GM21447 (cell line): ENCODE measurements around the gene TMEM202.
"Not testable (repeated sequence)": the region's sequence is repeated elsewhere in the genome, so short reads cannot be mapped to it uniquely, and the experiment has no call there.

ENCODE experiments used
- ATAC-seq: cut with Tn5 transposase; IDR thresholded peaks from one replicate; pipeline ENCODE4 v1.9.1; 2021; ENCODE audit not compliant: unreplicated experiment

TMEM202 gene, protein sequence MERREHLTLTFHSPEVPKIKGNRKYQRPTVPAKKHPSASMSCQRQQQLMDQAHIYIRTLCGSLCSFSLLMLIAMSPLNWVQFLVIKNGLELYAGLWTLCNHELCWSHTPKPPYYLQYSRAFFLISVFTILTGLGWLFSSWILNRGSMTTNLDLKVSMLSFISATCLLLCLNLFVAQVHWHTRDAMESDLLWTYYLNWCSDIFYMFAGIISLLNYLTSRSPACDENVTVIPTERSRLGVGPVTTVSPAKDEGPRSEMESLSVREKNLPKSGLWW

DNA sequence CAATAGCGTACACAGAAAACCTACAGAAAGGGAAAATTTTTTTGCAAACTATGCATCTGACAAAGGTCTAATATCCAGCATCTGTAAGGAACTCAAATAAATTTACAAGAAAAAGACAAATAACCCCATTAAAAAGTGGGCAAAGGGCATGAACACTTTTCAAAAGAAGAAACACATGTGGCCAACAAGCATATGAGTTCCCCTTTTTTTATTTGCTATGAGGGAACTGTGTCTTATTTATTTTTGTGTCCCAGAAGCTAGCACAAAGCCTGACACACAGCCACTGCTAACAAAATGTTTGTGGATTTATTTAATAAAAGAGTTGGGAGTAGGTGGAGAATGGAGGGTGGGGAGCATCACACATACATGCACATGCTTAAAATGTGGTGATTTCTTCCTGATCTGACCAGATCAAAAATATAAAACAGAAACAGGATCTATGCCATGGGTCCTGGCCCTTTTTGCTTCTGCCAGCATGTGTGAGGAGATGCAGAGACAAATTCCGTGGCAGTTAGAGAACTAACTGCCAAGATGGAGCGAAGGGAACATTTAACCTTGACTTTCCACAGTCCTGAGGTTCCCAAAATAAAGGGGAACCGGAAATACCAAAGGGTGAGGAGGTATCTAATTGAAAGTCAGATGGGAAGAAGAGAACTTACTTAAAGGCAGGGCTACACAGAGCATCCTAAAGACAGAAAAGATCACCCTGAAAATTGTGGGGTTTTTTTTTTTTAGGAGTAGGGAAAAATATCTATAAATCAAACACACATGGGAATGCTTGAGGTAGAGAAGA, at the start of gene TMEM202:
Gene TMEM202 (plus strand): TSS at position 510 of the 793 bp plus-strand sequence. CDS start 22 bp downstream, at position 532.
- ATAC-seq, result no peak

GRCh38 chr15:72353266-72353665, 44.8 kb upstream of the TMEM202 start:
- no peak for ATAC-seq

DNA sequence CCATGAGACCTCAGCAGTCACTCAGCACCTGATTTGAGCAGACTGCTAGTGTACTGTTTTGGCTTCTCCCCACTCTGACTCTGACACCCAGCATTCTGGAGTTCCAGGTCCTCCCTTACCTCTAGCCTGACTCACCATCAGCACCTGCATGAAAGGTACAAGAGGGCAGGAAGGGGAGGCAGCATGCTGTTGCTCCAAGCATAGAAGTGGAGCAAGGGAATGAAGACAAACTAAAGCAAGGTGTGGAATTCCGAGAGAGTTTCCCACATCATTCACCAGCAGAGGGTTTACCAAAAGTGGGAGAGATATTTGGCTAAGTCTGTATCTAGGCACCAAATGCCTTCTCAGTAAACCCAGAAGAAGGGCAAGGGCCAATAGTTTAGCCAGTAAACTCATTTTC, 43.6 kb upstream of the TMEM202 start:
- no peak for ATAC-seq

DNA sequence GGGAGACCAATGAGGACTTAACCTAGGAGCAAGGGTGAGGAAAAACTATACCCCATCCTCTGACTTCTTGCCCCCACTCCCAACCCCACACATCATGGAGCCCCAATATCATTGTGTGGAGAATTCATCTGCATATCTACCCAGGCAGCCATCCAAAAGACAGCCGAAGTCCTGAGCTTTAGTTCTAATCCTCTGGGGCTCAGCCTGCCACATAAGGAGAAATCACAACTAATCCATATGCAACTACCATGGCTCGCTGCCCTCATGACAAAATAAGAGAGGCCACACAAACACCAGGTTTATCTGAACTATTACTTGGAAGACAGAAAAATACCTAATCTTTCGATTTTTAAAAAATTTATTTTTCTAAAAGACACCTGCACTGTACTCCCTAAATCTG, 40.0 kb upstream of the TMEM202 start:
- no peak for ATAC-seq

GRCh38 chr15:72358650-72359171, 39.4 kb upstream of the TMEM202 start:
- ATAC-seq, result peak; percentile 58

DNA sequence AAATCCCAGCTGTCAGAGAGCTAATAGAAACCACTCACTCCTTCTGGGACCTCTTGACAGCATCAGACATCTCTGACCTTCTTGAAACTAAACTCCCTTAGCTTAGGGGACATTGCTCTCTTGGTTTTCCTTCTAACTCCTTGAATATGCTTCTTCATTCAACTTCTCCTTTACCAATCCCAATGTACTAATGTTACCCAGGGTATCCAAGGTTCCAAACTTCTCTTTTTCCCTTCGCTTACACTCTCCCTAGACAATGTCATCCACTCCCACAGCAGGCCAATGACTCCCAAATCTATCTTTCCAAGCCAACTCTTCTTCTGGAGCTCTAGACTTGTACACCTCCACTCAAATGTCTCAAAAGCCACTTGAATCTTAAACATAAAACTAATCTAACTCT, 36.9 kb upstream of the TMEM202 start:
- no peak for ATAC-seq

DNA sequence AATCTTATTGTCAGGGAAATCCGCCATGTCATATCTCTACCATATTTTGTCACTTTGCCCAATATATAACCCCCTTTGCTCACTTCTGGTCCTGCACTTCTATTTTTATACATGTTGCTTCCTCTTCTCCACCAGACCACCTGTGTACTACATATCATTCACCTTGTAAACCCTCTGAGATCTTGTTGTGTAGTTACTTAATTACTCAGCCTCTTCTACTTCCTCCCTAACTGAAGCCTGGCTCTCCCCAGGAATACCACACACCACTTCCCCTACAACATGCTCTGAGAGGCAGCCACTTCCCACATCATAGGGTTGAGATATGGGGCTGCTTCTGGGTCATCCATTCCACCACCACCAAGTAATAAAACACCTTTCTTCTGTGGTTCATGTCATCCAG, 32.3 kb upstream of the TMEM202 start:
- peak; percentile 95 for ATAC-seq

- ATAC-seq, result no peak
Measured at GRCh38 chr15:72368325-72368724, 29.8 kb upstream of the TMEM202 start.

DNA sequence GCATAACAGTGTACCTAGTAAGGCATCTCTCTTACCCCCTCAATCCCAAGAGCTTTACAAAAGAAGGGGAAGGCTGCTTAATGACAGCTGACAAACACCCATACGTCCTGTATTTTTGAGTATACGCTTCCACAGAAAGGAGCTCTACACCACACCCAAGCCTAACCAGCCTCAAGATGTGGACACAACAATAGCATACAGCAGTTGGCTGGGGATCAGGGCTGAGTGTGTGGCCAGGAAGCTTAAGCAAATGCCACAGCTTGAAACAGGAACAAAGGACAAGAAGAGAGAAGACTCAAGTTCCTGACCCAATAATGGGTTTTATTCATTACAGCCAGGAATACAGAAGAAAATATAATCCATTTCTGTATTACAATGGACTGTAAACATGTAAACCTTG, 29.2 kb upstream of the TMEM202 start:
- no peak for ATAC-seq

GRCh38 chr15:72369964-72370363, 28.1 kb upstream of the TMEM202 start:
- ATAC-seq, result no peak

- ATAC-seq, result no peak
Measured at GRCh38 chr15:72372361-72372760, 25.7 kb upstream of the TMEM202 start.

- peak; percentile 47 for ATAC-seq
Measured at GRCh38 chr15:72375501-72375845, 22.6 kb upstream of the TMEM202 start.

DNA sequence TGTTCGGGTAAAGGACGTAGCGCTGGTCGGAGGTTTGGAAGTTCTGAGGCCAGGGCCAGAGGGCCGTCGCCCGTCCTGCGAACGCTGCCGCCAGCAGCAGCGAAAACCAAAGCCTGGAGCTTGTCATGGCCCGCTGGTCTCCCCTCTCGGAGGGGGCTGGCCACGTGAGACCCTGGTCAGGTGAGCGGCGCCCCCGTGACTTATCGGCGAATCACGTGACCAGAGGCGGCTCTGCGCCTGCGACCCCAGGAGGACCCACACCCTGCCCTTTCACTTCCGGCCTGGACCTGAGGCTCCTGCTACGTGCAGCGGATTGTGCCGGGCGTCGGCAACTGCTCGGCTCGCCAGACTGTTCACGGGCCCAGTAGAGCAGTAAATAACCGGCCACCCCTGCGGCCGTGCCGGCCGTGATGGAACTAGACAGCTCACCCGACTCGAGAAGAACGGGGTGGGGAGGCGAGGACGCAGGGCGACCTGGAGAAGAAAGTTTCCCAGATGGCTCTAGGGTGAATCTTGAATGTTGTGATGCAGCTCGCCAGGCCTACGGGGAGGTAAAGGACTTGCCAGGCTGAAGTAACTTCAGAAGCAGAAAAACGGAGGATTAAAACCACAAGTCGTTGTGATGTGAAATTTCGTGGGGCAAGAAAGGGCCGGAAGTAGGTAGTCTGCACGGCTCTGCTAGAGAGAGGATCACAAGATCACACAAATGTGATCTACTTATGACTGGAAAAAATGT, 22.1 kb upstream of the TMEM202 start, which contains the start of gene HEXA:
Gene HEXA (minus strand): TSS at position 169 of the 736 bp plus-strand sequence. CDS start 42 bp downstream, at position 127.
- peak; percentile 77 for ATAC-seq

DNA sequence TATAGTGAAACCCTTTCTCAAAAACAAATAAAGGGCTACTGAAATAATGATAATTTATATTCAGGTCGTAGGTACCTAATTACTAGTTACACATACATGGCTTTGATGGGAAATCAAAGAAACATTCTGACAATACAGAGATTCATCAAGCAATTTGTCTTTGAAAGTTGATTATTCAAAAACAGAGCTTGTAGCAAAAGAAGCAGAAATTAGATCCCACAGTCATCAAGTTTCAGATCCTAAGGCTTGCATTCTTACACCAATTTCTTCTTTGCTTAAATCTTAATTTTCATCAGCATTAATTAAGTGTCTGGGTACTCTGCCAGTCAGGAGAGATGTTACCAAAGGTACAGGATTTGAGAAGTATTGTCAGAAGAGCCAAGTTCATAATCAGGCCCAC, 20.8 kb upstream of the TMEM202 start:
- no peak for ATAC-seq

- ATAC-seq, result not testable (repeated sequence)
Measured at GRCh38 chr15:72379106-72379505, 19.0 kb upstream of the TMEM202 start.

DNA sequence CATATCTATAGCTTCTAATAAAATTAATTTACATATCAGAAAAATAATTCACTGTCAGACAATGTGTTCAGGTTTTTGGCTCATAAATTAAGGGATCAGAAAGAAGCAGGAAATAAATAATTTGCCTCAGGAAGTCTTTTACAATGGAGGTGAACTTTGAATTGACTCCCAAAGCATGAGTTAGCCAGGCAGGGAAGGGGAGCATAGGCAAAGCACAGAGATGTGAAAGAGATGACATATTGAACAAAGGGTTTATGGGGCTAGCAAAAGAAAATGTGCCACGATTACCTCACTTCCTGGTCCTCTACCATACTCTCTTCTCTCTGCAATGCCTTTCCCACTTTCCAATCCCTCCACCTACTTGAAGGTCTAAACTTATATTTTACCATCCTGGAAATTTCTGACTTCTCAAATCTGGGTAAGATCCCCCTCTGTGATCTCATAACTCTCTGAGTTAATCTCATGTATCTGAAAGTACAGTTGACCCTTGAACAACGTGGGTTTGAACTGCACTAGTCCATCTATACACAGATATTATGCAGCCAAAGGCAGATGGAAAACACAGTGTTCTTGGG, 18.2 kb upstream of the TMEM202 start:
- ATAC-seq, result no peak

GRCh38 chr15:72380743-72381142, 17.4 kb upstream of the TMEM202 start:
- ATAC-seq, result no peak

GRCh38 chr15:72382146-72382545, 16.0 kb upstream of the TMEM202 start:
- ATAC-seq, result no peak

- ATAC-seq, result no peak
Measured at GRCh38 chr15:72387741-72388140, 10.4 kb upstream of the TMEM202 start.

GRCh38 chr15:72389231-72389630, 8.9 kb upstream of the TMEM202 start:
- no peak for ATAC-seq

DNA sequence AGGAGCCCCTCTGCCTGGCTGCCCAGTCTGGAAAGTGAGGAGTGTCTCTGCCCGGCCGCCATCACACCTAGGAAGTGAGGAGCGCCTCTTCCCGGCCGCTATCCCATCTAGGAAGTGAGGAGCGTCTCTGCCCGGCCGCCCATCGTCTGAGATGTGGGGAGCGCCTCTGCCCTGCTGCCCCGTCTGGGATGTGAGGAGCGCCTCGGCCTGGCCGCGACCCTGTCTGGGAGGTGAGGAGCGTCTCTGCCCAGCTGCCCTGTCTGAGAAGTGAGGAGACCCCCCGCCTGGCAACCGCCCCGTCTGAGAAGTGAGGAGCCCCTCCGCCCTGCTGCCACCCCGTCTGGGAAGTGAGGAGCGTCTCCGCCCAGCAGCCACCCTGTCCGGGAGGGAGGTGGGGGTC, 1.8 kb upstream of the TMEM202 start:
- not testable (repeated sequence) for ATAC-seq
